Measurements from ENCODE around the gene GOLGA6C. TPM values are rescaled to one million over a fixed set of nuclear protein-coding genes. Genes with fewer than 3 reads are reported as not detected.
"Not testable (repeated sequence)": the region's sequence is repeated elsewhere in the genome, so short reads cannot be mapped to it uniquely, and the experiment has no call there.

The GOLGA6C gene
- total RNA-seq, 2 donors from 2014 or later, result not detected

DNA sequence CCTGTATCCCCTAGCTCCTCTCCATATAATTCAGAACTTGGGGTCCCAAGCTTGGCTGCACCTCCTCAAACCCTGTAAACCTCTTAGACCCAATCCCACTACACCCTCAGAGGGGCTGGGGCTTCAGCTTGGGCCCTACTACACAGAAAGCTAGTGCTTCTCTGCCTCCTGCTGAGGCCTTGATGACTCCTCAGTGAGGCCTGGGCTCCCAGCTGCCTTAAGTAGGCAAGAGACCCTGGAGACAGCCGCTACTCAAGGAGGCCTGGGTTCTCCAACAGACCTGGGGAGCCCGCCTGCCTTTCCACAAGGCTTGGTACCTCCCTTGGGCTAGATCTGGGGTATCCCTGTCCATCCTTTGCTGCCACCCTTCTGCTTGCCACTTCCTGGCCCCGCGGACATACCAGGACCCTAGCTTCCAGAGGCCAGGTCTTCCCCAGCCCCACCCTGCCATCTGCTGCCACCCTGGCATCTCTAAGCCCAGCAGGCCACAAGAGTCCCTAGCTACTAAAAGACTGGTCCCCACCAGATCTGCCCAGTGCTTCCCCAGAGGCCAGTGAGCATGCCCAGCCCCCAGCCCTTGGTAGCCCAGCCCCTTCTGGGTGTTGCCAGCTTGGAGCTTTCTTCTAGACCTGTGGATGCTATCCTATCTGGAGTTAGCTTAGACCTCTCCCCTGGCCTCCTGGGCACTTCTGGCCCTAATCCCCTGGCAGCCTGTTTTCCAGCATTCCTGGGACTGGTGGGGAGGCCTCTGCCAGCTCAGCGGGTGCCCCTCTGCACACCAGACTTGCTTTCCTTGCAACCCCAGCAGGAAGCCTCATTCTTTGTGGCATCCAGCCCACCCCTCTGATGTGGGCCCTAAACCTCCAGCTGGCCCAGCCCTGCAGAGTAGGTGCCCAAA, 42.8 kb upstream of the GOLGA6C start:
- H3K27me3 ChIP-seq (ENCODE audit: control insufficient read depth, insufficient read depth, low read length, poor library complexity, severe bottlenecking), result no peaks in the 10 kb centered on the region
- H3K27ac ChIP-seq (ENCODE audit: low read depth, low read length), result no peak overlapping the region
- H3K9ac ChIP-seq (ENCODE audit: extremely low read depth, low read length, poor library complexity, severe bottlenecking), result no peak overlapping the region
- Mint-ChIP-seq H3K27ac (no peak overlapping the region), H3K4me1 (peaks cover 6% of the 10 kb centered on the region), H3K36me3 (ENCODE audit: low read depth) (peaks cover 12% of the 10 kb centered on the region), H3K4me3 (no peak overlapping the region), H3K27me3 (ENCODE audit: insufficient read depth) (peaks cover 2% of the 10 kb centered on the region), H3K9me3 (no peaks in the 10 kb centered on the region)
- peaks cover 13% of the 10 kb centered on the region for H3K36me3 ChIP-seq (ENCODE audit: control insufficient read depth, insufficient read depth, low read length)
- 93 to 100% methylated on average over 4 to 5 of the region's 5 CpGs for WGBS, 2 experiments (ENCODE audit: insufficient coverage in 1 of 2, insufficient read length in 1 of 2)
- H3K4me1 ChIP-seq (ENCODE audit: control insufficient read depth, insufficient read depth, low read length), result no peaks in the 10 kb centered on the region
- H3K4me3 ChIP-seq (ENCODE audit: low read length), result no peak overlapping the region
- no peaks in the 10 kb centered on the region for H3K9me3 ChIP-seq (ENCODE audit: control insufficient read depth, low read length)
- TF ChIP-seq, protein P1, sequence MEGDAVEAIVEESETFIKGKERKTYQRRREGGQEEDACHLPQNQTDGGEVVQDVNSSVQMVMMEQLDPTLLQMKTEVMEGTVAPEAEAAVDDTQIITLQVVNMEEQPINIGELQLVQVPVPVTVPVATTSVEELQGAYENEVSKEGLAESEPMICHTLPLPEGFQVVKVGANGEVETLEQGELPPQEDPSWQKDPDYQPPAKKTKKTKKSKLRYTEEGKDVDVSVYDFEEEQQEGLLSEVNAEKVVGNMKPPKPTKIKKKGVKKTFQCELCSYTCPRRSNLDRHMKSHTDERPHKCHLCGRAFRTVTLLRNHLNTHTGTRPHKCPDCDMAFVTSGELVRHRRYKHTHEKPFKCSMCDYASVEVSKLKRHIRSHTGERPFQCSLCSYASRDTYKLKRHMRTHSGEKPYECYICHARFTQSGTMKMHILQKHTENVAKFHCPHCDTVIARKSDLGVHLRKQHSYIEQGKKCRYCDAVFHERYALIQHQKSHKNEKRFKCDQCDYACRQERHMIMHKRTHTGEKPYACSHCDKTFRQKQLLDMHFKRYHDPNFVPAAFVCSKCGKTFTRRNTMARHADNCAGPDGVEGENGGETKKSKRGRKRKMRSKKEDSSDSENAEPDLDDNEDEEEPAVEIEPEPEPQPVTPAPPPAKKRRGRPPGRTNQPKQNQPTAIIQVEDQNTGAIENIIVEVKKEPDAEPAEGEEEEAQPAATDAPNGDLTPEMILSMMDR (conservative IDR thresholded peaks at IDR 0.05), result no peak
- DNase-seq, result no peak

DNA sequence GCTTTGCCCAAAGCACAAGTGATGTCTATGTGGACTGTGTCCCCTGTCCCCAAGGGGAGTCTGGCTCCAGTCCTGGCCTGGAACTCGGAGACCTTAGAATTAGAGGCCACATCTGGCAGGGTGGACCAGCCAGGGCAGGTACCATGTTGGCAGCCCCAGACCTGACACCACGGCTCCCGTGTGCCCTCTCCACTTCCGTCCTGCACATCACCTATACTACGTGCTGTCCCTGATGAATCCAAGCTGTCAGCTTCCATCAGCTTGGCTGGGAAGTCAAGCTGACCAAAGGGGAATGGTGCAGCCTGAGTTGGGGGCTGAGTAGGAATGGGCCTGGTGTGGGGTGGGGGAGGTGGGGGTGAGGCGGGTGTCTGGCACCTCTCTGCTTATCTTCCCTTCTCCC, 41.1 kb upstream of the GOLGA6C start:
- H3K36me3 Mint-ChIP-seq (ENCODE audit: low read depth), result peaks cover 6% of the 10 kb centered on the region
- H3K4me3 Mint-ChIP-seq, result no peak overlapping the region
- no peaks in the 10 kb centered on the region for H3K27me3 ChIP-seq (ENCODE audit: control insufficient read depth, insufficient read depth, low read length, poor library complexity, severe bottlenecking)
- H3K4me1 ChIP-seq (ENCODE audit: control insufficient read depth, insufficient read depth, low read length), result no peaks in the 10 kb centered on the region
- peaks cover 6% of the 10 kb centered on the region for H3K4me1 Mint-ChIP-seq
- DNase-seq, result no peak
- peaks cover 2% of the 10 kb centered on the region for H3K27me3 Mint-ChIP-seq (ENCODE audit: insufficient read depth)
- no peak overlapping the region for H3K9ac ChIP-seq (ENCODE audit: extremely low read depth, low read length, poor library complexity, severe bottlenecking)
- no peaks in the 10 kb centered on the region for H3K9me3 ChIP-seq (ENCODE audit: control insufficient read depth, low read length)
- H3K9me3 Mint-ChIP-seq, result no peaks in the 10 kb centered on the region
- H3K27ac ChIP-seq (ENCODE audit: low read depth, low read length), result no peak overlapping the region
- TF ChIP-seq, protein P1 (conservative IDR thresholded peaks at IDR 0.05), result no peak
- H3K36me3 ChIP-seq (ENCODE audit: control insufficient read depth, insufficient read depth, low read length), result no peaks in the 10 kb centered on the region
- WGBS, 2 experiments (ENCODE audit: insufficient coverage in 1 of 2, insufficient read length in 1 of 2), result 89 to 90% methylated on average over 3 to 5 of the region's 6 CpGs
- H3K27ac Mint-ChIP-seq, result no peak overlapping the region
- H3K4me3 ChIP-seq (ENCODE audit: low read length), result no peak overlapping the region

DNA sequence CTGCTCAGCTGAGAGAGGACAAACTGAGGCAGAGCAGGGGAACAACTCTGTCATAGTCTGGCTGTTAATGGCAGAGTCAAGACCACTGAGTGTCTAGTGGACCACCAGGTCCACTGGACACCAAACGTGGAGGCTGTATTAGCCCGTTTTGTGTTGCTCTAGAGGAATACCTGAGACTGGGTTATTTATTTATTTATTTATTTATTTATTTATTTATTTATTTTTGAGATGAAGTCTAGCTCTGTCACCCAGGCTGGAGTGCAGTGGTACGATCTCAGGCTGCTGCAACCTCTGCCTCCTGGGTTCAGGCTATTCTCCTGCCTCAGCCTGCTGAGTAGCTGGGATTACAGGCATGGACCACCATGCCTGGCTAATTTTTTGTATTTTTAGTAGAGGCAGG, 40.6 kb upstream of the GOLGA6C start:
- not testable (repeated sequence) for H3K9me3 ChIP-seq (ENCODE audit: control insufficient read depth, low read length); H3K9ac ChIP-seq (ENCODE audit: extremely low read depth, low read length, poor library complexity, severe bottlenecking); DNase-seq; H3K27ac ChIP-seq (ENCODE audit: low read depth, low read length); H3K36me3 Mint-ChIP-seq (ENCODE audit: low read depth); H3K4me1 Mint-ChIP-seq; H3K27me3 Mint-ChIP-seq (ENCODE audit: insufficient read depth); H3K9me3 Mint-ChIP-seq; H3K27me3 ChIP-seq (ENCODE audit: control insufficient read depth, insufficient read depth, low read length, poor library complexity, severe bottlenecking); H3K4me3 Mint-ChIP-seq; H3K4me3 ChIP-seq (ENCODE audit: low read length); H3K4me1 ChIP-seq (ENCODE audit: control insufficient read depth, insufficient read depth, low read length); H3K27ac Mint-ChIP-seq; H3K36me3 ChIP-seq (ENCODE audit: control insufficient read depth, insufficient read depth, low read length)
- WGBS, 2 experiments (ENCODE audit: insufficient coverage in 1 of 2, insufficient read length in 1 of 2), result 88% methylated on average over 2 of the region's 3 CpGs; no CpG with 5 or more reads in 1 of the 2 experiments

DNA sequence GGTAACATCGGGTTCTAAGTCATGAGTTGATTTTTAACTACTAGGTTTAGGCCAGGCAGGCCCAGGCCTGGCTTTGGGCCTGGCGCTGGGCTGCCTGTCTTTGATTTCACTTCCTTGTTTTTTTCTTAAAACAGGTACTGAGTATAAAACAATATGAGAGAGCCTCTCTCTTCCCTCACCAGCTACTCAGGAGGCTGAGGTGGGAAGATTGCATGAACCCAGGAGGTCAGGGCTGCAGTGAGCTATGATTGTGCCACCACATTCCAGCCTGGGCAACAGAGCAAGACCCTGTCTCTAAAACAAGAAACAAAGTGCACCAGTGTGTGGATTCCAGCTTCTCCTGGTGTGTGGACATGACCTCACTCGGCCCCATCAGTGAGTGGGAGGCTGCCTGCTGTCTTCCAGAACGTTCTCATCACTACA, 38.6 kb upstream of the GOLGA6C start:
- H3K4me1 ChIP-seq (ENCODE audit: control insufficient read depth, insufficient read depth, low read length); H3K4me3 Mint-ChIP-seq; H3K27ac Mint-ChIP-seq; H3K4me3 ChIP-seq (ENCODE audit: low read length); DNase-seq; H3K4me1 Mint-ChIP-seq; H3K9me3 ChIP-seq (ENCODE audit: control insufficient read depth, low read length); H3K9ac ChIP-seq (ENCODE audit: extremely low read depth, low read length, poor library complexity, severe bottlenecking); H3K36me3 Mint-ChIP-seq (ENCODE audit: low read depth); H3K27me3 ChIP-seq (ENCODE audit: control insufficient read depth, insufficient read depth, low read length, poor library complexity, severe bottlenecking); H3K36me3 ChIP-seq (ENCODE audit: control insufficient read depth, insufficient read depth, low read length); H3K27me3 Mint-ChIP-seq (ENCODE audit: insufficient read depth); H3K27ac ChIP-seq (ENCODE audit: low read depth, low read length); H3K9me3 Mint-ChIP-seq: not testable (repeated sequence)
- 87 to 100% methylated on average over 2 to 4 of the region's 4 CpGs for WGBS, 2 experiments (ENCODE audit: insufficient coverage in 1 of 2, insufficient read length in 1 of 2)

Data from endodermal cell (in vitro differentiated cells).